ENCODE results near the gene PCSK6.

- TF ChIP-seq, protein P1, sequence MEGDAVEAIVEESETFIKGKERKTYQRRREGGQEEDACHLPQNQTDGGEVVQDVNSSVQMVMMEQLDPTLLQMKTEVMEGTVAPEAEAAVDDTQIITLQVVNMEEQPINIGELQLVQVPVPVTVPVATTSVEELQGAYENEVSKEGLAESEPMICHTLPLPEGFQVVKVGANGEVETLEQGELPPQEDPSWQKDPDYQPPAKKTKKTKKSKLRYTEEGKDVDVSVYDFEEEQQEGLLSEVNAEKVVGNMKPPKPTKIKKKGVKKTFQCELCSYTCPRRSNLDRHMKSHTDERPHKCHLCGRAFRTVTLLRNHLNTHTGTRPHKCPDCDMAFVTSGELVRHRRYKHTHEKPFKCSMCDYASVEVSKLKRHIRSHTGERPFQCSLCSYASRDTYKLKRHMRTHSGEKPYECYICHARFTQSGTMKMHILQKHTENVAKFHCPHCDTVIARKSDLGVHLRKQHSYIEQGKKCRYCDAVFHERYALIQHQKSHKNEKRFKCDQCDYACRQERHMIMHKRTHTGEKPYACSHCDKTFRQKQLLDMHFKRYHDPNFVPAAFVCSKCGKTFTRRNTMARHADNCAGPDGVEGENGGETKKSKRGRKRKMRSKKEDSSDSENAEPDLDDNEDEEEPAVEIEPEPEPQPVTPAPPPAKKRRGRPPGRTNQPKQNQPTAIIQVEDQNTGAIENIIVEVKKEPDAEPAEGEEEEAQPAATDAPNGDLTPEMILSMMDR (IDR thresholded peaks at IDR 0.05) = no peak
- TF ChIP-seq POLR2A (IDR thresholded peaks at IDR 0.05) = no peak
- TF ChIP-seq POLR2AphosphoS5 (IDR thresholded peaks at IDR 0.05) = no peak
Measured at GRCh38 chr15:101389362-101389761, 100.1 kb downstream of the PCSK6 start.

All from gastroesophageal sphincter (tissue), 3 donors.